Activated CD8-positive, alpha-beta memory T cell treated with anti-CD3 and anti-CD28 coated beads, Interleukin-2, amount 10 ng/mL, durations not matched to agents 7 days and 5 days (primary cell): Measurements from ENCODE around the gene PRSS27. TPM values are rescaled to one million over a fixed set of nuclear protein-coding genes. Genes with fewer than 3 reads are reported as not detected.
"Not testable (repeated sequence)": the region's sequence is repeated elsewhere in the genome, so short reads cannot be mapped to it uniquely, and the experiment has no call there.

ENCODE experiments used
- ATAC-seq: fragments of 150-1000 bp; cut with Tn5 transposase; one replicate; pipeline ENCODE4 v1.10.0; 2021; ENCODE audit warnings: moderate library complexity
- CTCF ChIA-PET: fragments of 350-600 bp; sonication (Branson Sonifier 250); formaldehyde crosslinking; loops from one replicate; lab custom pipeline; 2021; ENCODE audit warnings: antibody characterized with exemption; lab: Charles Lee
- DNase-seq: peaks from one replicate; pipeline ENCODE4 v3.0.0-alpha.2; 2020
- H3K27ac Mint-ChIP-seq: one replicate; pipeline ENCODE4 v1.8.0; 2021; ENCODE audit warnings: mild to moderate bottlenecking, mixed read lengths
- H3K27me3 Mint-ChIP-seq: one replicate; pipeline ENCODE4 v1.8.0; 2021; ENCODE audit warnings: mixed read lengths
- H3K36me3 Mint-ChIP-seq: one replicate; pipeline ENCODE4 v1.8.0; 2021; ENCODE audit warnings: mild to moderate bottlenecking, mixed read lengths
- H3K4me1 Mint-ChIP-seq: one replicate; pipeline ENCODE4 v1.8.0; 2021; ENCODE audit warnings: mixed read lengths
- H3K4me3 Mint-ChIP-seq: one replicate; pipeline ENCODE4 v1.8.0; 2021; ENCODE audit warnings: mild to moderate bottlenecking, moderate library complexity, mixed read lengths
- H3K9me3 Mint-ChIP-seq: one replicate; pipeline ENCODE4 v1.8.0; 2022; ENCODE audit warnings: low read depth, mixed read lengths
- total RNA-seq, 2 experiments: library from RNA; stranded (reverse); gene quantifications; one replicate each; pipeline ENCODE4 v1.2.3, GENCODE V29; 2021

The PRSS27 gene
- total RNA-seq, 2 experiments from 2014 or later = 1.2 to 1.7 TPM

GRCh38 chr16:2670017-2670416, 50.0 kb downstream of the PRSS27 start:
- H3K4me3 Mint-ChIP-seq, ATAC-seq, H3K27me3 Mint-ChIP-seq, CTCF ChIA-PET, H3K9me3 Mint-ChIP-seq: not testable (repeated sequence)
- peaks cover 41% of the 10 kb centered on the region for H3K4me1 Mint-ChIP-seq
- peak; percentile 79 for DNase-seq
- H3K27ac Mint-ChIP-seq = peak overlapping the region; percentile 28
- H3K36me3 Mint-ChIP-seq = peaks cover 10% of the 10 kb centered on the region

- Mint-ChIP-seq H3K36me3 (peaks cover 12% of the 10 kb centered on the region), H3K27ac (peak overlapping the region; percentile 40), H3K4me1 (peaks cover 43% of the 10 kb centered on the region)
- H3K4me3 Mint-ChIP-seq, H3K27me3 Mint-ChIP-seq, CTCF ChIA-PET, ATAC-seq, DNase-seq, H3K9me3 Mint-ChIP-seq: not testable (repeated sequence)
These were observed 50.4 kb downstream of the PRSS27 start for GRCh38 chr16:2669587-2669986.

GRCh38 chr16:2666671-2667070, 53.4 kb downstream of the PRSS27 start:
- ATAC-seq, H3K4me3 Mint-ChIP-seq, H3K9me3 Mint-ChIP-seq, H3K27me3 Mint-ChIP-seq, DNase-seq, CTCF ChIA-PET, H3K27ac Mint-ChIP-seq: not testable (repeated sequence)
- Mint-ChIP-seq H3K36me3 (peaks cover 19% of the 10 kb centered on the region), H3K4me1 (peaks cover 54% of the 10 kb centered on the region)

GRCh38 chr16:2664574-2664982, 55.4 kb downstream of the PRSS27 start:
- Mint-ChIP-seq H3K4me3 (peak overlapping the region; percentile 53), H3K27me3 (no peaks in the 10 kb centered on the region), H3K36me3 (peaks cover 18% of the 10 kb centered on the region), H3K9me3 (no peaks in the 10 kb centered on the region), H3K4me1 (peaks cover 52% of the 10 kb centered on the region), H3K27ac (peak overlapping the region; percentile 93)
- ATAC-seq (no peak), DNase-seq (no peak)
- CTCF ChIA-PET = interaction anchor here (0.8 to 1.2 kb wide), 4 partner anchors 10 to 204 kb away, joined by 3 to 6 read pairs (median 3); no protein-coding TSS in a partner anchor

GRCh38 chr16:2663553-2664546, 56.2 kb downstream of the PRSS27 start:
- Mint-ChIP-seq H3K27me3 (no peaks in the 10 kb centered on the region), H3K4me1 (peaks cover 48% of the 10 kb centered on the region), H3K9me3 (no peaks in the 10 kb centered on the region), H3K36me3 (peaks cover 15% of the 10 kb centered on the region), H3K4me3 (peak overlapping the region; percentile 53), H3K27ac (peak overlapping the region; percentile 93)
- DNase-seq = peak; percentile 70
- CTCF ChIA-PET = interaction anchor here (0.8 to 1.2 kb wide), 4 partner anchors 11 to 204 kb away, joined by 3 to 6 read pairs (median 3); no protein-coding TSS in a partner anchor
- ATAC-seq = peak; percentile 92

Other genes starting within 250 kb of the PRSS27 start
- gene NTN3, start 248.9 kb downstream of the PRSS27 start, total RNA-seq = not detected
- 10 to 100 TPM; 18.7 to 23.3 TPM for gene TBC1D24, start 245.1 kb downstream of the PRSS27 start, total RNA-seq
- 100 to 1,000 TPM; 104 to 121 TPM for gene ATP6V0C, start 206.3 kb downstream of the PRSS27 start, total RNA-seq
- gene AMDHD2, start 199.9 kb downstream of the PRSS27 start, total RNA-seq = 10 to 100 TPM; 52.5 to 54.2 TPM
- gene CEMP1, start 188.8 kb downstream of the PRSS27 start, total RNA-seq = not detected
- gene PDPK1, start 182.2 kb downstream of the PRSS27 start, total RNA-seq = 10 to 100 TPM; 40.3 to 45.1 TPM
- gene KCTD5, start 37.7 kb downstream of the PRSS27 start, total RNA-seq = 10 to 100 TPM; 34.2 to 41.7 TPM
- 100 to 1,000 TPM; 631 to 651 TPM for gene SRRM2, start 32.4 kb upstream of the PRSS27 start, total RNA-seq
- gene ELOB, start 57.1 kb upstream of the PRSS27 start, total RNA-seq = 100 to 1,000 TPM; 260 to 318 TPM
- gene PRSS33, start 67.3 kb upstream of the PRSS27 start, total RNA-seq = not detected
- not detected for gene PRSS41, start 78.2 kb upstream of the PRSS27 start, total RNA-seq
- 10 to 100 TPM in 1 of 2 experiments, 1 to 10 TPM in 1; 6.0 to 10.3 TPM for gene PRSS21, start 97.0 kb upstream of the PRSS27 start, total RNA-seq
- 1 to 10 TPM; 3.6 to 7.0 TPM for gene ZG16B, start 110.1 kb upstream of the PRSS27 start, total RNA-seq
- gene PRSS22, start 137.9 kb upstream of the PRSS27 start, total RNA-seq = not detected
- gene FLYWCH2, start 163.0 kb upstream of the PRSS27 start, total RNA-seq = 10 to 100 TPM; 19.6 to 19.7 TPM
- 10 to 100 TPM; 52.7 to 58.1 TPM for gene FLYWCH1, start 191.7 kb upstream of the PRSS27 start, total RNA-seq
- under 1 TPM; 0.35 to 0.40 TPM for gene KREMEN2, start 244.1 kb upstream of the PRSS27 start, total RNA-seq
- 10 to 100 TPM; 58.7 to 62.9 TPM for gene PAQR4, start 249.1 kb upstream of the PRSS27 start, total RNA-seq